GM10266 (cell line): Measurements from ENCODE around the gene GPR52.
"Not testable (repeated sequence)": the region's sequence is repeated elsewhere in the genome, so short reads cannot be mapped to it uniquely, and the experiment has no call there.

Experiments used
- DNase-seq: peaks from one replicate; pipeline ENCODE4 v3.0.0; 2012; ENCODE audit errors: extremely low spot score
- TF ChIP-seq, protein P1 (sequence below): IDR thresholded peaks from 2 replicates; pipeline ENCODE4 v1.5.1; 2012; ENCODE audit warnings: mild to moderate bottlenecking, low read depth; ENCODE audit not compliant: control insufficient read depth, insufficient read depth; ENCODE audit errors: missing control alignments

GPR52 gene

DNA sequence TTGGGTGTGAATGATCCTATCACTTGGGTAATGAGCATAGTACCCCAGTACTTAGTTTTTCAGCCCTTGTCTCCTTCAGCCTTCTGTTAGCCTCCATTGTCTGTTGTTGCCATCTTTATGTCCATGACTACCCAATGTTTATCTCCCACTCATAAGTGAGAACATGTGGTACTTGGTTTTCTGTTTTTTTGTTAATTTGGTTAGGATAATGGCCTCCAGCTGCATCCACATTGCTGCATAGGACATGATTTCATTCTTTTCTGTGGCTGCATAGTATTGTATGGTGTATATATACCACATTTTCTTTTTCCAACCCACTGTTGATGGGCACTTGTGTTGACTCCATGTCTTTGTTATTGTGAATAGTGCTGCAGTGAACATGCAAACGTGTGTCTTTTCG, 39.6 kb upstream of the GPR52 start:
- TF ChIP-seq, protein P1, sequence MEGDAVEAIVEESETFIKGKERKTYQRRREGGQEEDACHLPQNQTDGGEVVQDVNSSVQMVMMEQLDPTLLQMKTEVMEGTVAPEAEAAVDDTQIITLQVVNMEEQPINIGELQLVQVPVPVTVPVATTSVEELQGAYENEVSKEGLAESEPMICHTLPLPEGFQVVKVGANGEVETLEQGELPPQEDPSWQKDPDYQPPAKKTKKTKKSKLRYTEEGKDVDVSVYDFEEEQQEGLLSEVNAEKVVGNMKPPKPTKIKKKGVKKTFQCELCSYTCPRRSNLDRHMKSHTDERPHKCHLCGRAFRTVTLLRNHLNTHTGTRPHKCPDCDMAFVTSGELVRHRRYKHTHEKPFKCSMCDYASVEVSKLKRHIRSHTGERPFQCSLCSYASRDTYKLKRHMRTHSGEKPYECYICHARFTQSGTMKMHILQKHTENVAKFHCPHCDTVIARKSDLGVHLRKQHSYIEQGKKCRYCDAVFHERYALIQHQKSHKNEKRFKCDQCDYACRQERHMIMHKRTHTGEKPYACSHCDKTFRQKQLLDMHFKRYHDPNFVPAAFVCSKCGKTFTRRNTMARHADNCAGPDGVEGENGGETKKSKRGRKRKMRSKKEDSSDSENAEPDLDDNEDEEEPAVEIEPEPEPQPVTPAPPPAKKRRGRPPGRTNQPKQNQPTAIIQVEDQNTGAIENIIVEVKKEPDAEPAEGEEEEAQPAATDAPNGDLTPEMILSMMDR: no peak
- no peak for DNase-seq

DNA sequence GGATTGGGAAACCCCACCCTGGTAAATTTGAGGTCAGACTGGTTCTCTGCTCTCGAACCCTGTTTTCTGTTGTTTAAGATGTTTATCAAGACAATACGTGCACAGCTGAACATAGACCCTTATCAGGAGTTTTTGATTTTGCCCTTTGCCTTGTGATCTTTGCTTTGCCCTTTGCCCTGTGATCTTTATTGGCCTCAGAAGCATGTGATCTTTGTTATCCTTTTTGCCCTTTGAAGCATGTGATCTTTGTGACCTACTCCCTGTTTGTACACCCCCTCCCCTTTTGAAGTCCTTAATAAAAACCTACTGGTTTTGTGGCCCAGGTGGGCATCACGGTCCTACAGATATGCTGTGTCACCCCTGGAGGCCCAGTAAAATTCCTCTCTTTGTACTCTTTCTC, 38.0 kb upstream of the GPR52 start:
- DNase-seq: not testable (repeated sequence)

DNA sequence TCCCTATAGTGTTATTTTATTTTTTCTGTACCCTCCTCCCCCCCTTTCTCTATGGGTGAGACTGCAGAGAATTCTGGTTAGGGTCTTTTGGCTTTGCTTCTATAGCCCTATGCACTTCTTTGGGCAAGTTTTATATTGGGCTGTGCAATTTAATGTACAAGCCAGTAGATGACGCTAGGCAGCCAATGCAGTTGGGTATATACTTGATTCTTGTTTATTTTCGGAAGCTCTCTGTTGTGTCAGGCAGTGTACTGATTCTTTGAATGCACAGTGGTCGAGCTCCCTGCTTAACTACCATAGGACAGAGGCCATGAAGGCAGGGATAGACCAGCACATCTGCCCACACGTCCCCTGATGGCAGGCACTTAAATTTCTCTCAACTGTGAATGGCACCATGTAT, 34.1 kb upstream of the GPR52 start:
- DNase-seq: no peak
- TF ChIP-seq, protein P1: peak; percentile 6

DNA sequence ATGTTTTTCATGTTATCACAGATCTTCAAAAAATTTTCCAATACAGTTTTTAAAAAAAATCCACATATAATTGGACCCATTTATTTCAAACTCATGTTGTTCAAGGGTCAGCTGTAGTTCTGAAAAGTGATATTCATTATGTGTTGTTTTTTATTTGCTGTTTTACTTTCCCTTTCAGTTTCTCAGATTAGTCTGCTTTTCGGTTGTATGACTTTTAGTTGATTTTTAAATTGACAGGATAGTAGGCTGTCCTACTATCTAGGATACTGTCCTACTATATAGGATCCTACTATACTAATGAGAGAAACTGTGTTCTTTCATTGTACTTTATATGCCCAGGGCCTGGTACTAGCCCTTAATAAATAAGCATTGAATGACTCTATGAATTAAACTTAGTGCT, 33.6 kb upstream of the GPR52 start:
- DNase-seq: no peak
- TF ChIP-seq, protein P1: no peak

DNA sequence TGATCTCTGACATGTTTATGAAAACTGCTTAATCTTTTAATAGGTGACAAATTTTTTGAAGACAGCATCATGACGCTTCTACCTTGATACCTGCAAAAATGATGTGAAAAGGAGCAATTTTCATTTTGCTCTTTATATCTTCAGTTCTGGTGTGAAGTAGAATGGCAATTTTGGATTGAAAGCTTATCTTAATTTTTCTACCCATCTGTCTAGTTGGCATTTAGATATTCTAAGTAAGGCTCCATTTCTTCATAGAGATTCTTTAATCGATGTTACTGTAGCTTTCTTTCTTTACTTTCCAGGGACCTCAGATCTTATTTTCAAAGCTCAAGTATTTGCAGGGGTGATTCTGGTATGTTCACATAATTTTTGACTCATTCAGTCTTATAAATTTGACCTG, 32.3 kb upstream of the GPR52 start:
- no peak for DNase-seq
- TF ChIP-seq, protein P1: no peak

DNA sequence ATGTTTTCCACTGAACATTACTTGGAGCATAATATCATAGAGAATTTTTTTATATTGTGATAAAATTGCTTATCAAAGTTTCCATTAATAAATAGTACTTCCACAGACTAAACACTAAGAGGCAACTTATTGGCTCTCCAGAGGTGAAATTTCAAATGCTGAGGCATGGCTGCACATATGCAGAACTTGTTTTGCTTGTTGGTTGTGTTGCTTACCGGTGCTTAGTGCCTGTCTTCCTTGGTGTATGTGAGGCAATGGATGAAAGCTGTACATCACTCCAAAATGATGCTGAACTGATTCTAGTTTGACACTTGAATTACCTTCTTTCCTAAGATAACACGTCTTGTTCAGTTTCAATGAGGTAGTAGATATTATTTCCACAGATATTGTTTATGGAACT, 29.8 kb upstream of the GPR52 start:
- TF ChIP-seq, protein P1: no peak
- DNase-seq: no peak

DNA sequence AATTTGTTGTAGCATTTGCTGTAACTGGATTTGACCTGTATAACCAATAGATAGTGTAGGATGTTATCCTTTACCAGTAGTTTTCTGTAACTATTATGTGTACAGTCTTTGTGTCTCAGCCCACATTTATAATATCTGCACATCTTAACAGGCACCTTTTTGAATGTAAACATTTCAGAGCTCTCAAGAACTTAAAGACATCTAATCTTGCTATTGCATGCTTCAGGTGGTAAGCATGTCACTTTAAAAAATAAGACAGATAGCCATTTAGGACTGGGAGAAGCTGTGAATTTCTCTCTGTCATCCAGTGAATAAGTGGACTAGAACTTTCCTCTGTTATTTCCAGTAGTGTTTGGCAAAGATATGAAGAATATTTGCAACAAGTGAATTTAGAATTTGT, 22.6 kb upstream of the GPR52 start:
- TF ChIP-seq, protein P1: no peak
- DNase-seq: no peak

DNA sequence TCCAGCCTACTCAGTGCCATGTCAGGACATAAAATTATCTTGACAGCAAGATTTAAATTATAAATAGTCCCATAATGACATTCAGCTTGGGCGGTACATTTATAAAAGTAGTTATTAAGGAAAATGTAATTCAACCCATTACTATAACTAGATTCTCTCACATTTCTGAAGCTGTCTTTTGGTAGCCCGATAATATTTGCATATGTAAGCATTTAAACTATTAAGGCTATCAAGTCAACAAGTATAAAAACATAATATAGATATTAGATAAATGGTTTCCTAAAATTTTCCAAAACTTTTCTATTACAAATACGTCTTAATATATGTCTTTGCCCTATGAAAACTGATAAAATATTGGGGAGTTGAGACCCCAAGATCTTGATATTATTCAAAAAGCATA, 21.6 kb upstream of the GPR52 start:
- no peak for DNase-seq
- TF ChIP-seq, protein P1: no peak
